Suppressor macrophage treated with lipopolysaccharide for 4 hours (primary cell): ENCODE results near the gene NXNL1.

Source experiments
- DNase-seq: peaks from one replicate; pipeline ENCODE4 v3.0.0-alpha.2; 2020

NXNL1 gene

GRCh38 chr19:17419154-17419620 is 41.5 kb downstream of the NXNL1 start:
- DNase-seq: peak; percentile 2

DNA sequence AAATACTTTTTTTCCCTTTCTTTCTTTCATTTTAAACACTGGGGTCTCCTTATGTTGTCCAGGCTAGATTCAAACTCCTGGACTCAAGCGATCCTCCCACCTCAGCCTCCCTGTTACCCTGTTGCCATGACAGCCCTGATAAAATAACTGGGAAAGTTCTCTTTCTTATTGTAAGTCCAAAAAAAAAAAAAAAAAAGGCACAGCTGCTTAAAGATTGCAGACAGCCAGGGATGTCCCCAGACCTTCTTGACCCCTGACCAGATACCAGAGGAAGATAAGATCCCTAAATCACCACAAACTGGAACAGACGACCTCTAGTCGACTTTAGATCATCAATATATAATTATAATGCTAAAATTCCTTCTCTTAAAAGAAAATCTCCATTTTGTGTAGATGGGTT is 42.0 kb downstream of the NXNL1 start:
- no peak for DNase-seq

DNA sequence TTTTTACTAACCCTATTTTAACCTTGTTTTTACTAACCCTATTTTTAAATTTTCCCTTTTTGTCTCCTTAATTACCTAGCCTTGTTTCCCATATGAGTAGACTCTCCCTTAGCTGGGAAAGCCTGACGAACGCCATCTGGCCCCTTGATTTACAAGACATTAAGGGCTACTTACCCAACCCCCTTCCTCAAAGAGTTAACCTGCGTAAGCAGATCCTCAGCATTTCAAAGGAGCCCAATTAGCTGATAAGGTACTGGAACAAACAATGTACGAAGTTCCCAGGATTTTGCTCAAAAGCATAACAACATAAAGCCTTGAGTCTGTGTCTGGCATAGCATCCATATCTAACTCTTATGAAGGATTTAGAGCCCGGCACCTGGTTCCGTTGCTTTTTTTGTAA is 45.6 kb downstream of the NXNL1 start:
- no peak for DNase-seq

DNA sequence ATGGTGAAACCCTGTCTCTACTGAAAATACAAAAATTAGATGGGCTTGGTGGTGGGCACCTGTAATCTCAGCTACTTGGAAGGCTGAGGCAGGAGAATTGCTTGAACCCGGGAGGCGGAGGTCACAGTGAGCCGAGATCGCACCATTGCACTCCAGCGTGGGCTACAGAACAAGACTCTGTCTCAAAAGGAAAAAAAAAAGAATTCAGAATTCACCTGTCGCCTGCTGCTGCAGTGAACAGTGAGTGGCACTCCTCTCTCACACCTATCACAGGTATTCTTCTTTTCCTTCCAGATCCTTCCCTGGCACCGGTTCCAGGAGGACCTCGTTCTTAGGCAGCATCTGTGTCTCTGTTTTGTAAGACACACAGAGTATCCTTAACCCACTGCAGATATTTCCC is 46.6 kb downstream of the NXNL1 start:
- DNase-seq: no peak

GRCh38 chr19:17411801-17412200 is 48.9 kb downstream of the NXNL1 start:
- DNase-seq: no peak

DNA sequence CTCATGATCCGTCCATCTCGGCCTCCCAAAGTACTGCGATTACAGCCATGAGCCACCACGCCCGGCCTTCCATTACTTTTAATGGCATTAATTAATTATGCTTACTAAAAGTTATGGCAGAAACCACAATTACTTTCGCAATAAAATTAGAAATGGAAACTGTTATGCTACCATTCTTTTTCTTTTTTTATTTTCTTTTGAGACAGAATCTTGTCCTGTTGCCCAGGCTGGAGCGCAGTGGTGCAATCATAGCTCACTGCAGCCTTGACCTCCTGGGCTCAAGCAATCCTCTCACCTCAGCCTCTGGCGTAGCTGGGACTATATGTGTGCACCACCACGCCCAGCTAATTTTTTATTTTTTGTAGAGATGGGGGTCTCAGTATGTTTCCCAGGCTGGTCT is 50.7 kb downstream of the NXNL1 start:
- DNase-seq: no peak

GRCh38 chr19:17406887-17407196 is 53.9 kb downstream of the NXNL1 start:
- DNase-seq: no peak

DNA sequence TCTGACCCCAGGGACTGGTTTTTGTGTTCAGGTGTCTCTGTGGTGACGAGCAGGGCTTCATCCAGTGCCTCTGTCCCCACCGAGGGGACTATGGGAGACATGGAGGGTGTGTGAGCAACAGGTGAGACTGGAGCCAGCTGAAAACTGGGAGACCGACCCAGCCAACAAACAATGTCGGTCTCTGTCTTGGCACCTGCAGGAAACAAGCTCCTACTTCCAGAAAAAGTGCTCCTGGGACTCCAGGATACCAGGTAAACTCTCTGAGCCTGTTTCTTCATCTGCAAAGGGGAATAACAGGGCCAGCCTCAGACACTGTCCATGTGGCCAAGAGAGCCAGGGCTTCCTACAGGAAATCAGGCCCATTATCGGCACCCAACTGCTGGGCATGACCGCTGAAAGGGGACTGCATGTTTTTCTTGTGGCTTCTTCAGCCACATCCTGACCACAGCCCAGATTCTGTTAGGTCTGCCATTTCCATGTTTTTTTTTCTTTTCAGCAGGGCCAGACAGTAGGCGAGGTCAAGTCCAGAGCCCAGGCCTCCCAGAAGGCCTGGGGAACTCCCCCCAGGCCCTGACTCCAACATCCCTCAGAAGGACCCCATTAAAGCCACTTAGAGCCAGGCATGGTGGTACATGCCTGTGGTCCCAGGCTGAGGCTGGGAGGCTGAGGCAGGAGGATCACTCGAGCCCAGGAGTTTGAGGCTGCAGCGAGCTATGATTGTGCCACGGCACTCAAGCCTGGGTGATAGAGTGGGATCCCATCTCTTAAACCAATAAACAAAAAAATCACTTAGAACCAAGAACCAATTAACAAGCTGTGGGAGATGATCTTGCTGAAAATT is 54.5 kb downstream of the NXNL1 start:
- DNase-seq: peak; percentile 50
